HepG2 (cell line): ENCODE measurements around the gene MPP3. TPM values are rescaled to one million over a fixed set of nuclear protein-coding genes. Genes with fewer than 3 reads are reported as not detected.

Source experiments
- ARHGAP35 ChIP-seq: sonication (generic); formaldehyde crosslinking; IDR thresholded peaks from 2 replicates; pipeline ENCODE4 v1.9.0; 2022; ENCODE audit warnings: mild to moderate bottlenecking, inconsistent platforms, moderate library complexity, missing genetic modification reagents, borderline replicate concordance
- IRX3 ChIP-seq: sonication (generic); formaldehyde crosslinking; IDR thresholded peaks from 2 replicates; pipeline ENCODE4 v1.8.1; 2023; ENCODE audit warnings: mild to moderate bottlenecking, low read depth, missing genetic modification reagents, borderline replicate concordance
- KDM4B ChIP-seq: sonication (generic); formaldehyde crosslinking; IDR thresholded peaks from 2 replicates; pipeline ENCODE4 v1.4.0; 2020; ENCODE audit warnings: missing genetic modification reagents
- KLF12 ChIP-seq: sonication (generic); formaldehyde crosslinking; IDR thresholded peaks from 2 replicates; pipeline ENCODE4 v1.4.0; 2020; ENCODE audit warnings: missing genetic modification reagents, borderline replicate concordance
- MYNN ChIP-seq: sonication (generic); formaldehyde crosslinking; IDR thresholded peaks from 2 replicates; pipeline ENCODE4 v1.4.0; 2020; ENCODE audit warnings: mild to moderate bottlenecking, low read depth, missing genetic modification reagents
- PATZ1 ChIP-seq: sonication (generic); formaldehyde crosslinking; IDR thresholded peaks from 2 replicates; pipeline ENCODE4 v1.4.0; 2020; ENCODE audit warnings: missing genetic modification reagents
- PAXIP1 ChIP-seq: sonication (generic); formaldehyde crosslinking; conservative IDR thresholded peaks from 2 replicates; pipeline ENCODE4 v1.4.0; 2020; ENCODE audit warnings: mild to moderate bottlenecking, missing genetic modification reagents, moderate library complexity
- RBM22 ChIP-seq: fragments of 200-400 bp; formaldehyde crosslinking; optimal IDR thresholded peaks from 2 replicates; pipeline ENCODE3; 2017; ENCODE audit warnings: mild to moderate bottlenecking, low read length, moderate library complexity
- SIX1 ChIP-seq: sonication (generic); formaldehyde crosslinking; IDR thresholded peaks from 2 replicates; pipeline ENCODE4 v1.4.0; 2020; ENCODE audit warnings: missing genetic modification reagents, borderline replicate concordance
- UBTF ChIP-seq: sonication (generic); formaldehyde crosslinking; IDR thresholded peaks from 2 replicates; pipeline ENCODE4 v1.4.0; 2020; ENCODE audit warnings: mild to moderate bottlenecking, missing genetic modification reagents
- YY1 ChIP-seq: IDR thresholded peaks from 2 replicates; pipeline ENCODE4 v1.6.1; 2011; ENCODE audit warnings: low read length, low read depth, moderate library complexity, mild to moderate bottlenecking; ENCODE audit not compliant: insufficient read depth, insufficient replicate concordance
- ZFP41 ChIP-seq: sonication (generic); formaldehyde crosslinking; IDR thresholded peaks from 2 replicates; pipeline ENCODE4 v1.4.0; 2020; ENCODE audit warnings: mild to moderate bottlenecking, missing genetic modification reagents, borderline replicate concordance
- ZGPAT ChIP-seq: IDR thresholded peaks from 2 replicates; pipeline ENCODE4 v1.6.1; 2016; ENCODE audit warnings: mild to moderate bottlenecking
- ZKSCAN8 ChIP-seq: IDR thresholded peaks from 2 replicates; pipeline ENCODE4 v1.6.1; 2016; ENCODE audit warnings: borderline replicate concordance, missing genetic modification reagents, missing compliant biosample characterization
- ZNF124 ChIP-seq: sonication (generic); formaldehyde crosslinking; IDR thresholded peaks from 2 replicates; pipeline ENCODE4 v1.4.0; 2020; ENCODE audit warnings: missing genetic modification reagents
- ZNF136 ChIP-seq: sonication (generic); formaldehyde crosslinking; IDR thresholded peaks from 2 replicates; pipeline ENCODE4 v1.8.1; 2022; ENCODE audit warnings: low read depth, mild to moderate bottlenecking, moderate library complexity, missing genetic modification reagents
- ZNF446 ChIP-seq: sonication (generic); formaldehyde crosslinking; IDR thresholded peaks from 2 replicates; pipeline ENCODE4 v1.5.0; 2020; ENCODE audit warnings: mild to moderate bottlenecking, missing genetic modification reagents
- ZNF678 ChIP-seq: sonication (generic); formaldehyde crosslinking; IDR thresholded peaks from 2 replicates; pipeline ENCODE4 v1.4.0; 2020; ENCODE audit warnings: mild to moderate bottlenecking, missing genetic modification reagents
- ZNF879 ChIP-seq: sonication (generic); formaldehyde crosslinking; IDR thresholded peaks from 2 replicates; pipeline ENCODE4 v1.8.1; 2023; ENCODE audit warnings: missing genetic modification reagents
- polyA plus RNA-seq, 8 experiments: library from polyadenylated mRNA; depleted of rRNA in 3 of 8; stranded (reverse) in 7 of 8; unstranded in 1 of 8; fragments of >200 nt; fragmentation: Illumina TruSeq in 4 of 8; extraction: Trizol in 4 of 8; gene quantifications; 2 replicates each; pipeline versions ENCODE4 v1.2.1 to v1.2.3, GENCODE V29; 2011 to 2016; ENCODE audit warnings: low read depth in 4 of 8, missing spikeins in 1 of 8, mixed read lengths in 1 of 8; ENCODE audit not compliant: insufficient read depth in 1 of 8
- total RNA-seq, 5 experiments: library from RNA; depleted of rRNA; stranded (reverse); fragments of >200 nt; fragmentation: Illumina TruSeq; extraction: Trizol; gene quantifications; 2 replicates each; pipeline ENCODE4 v1.2.3, GENCODE V29; 2016; ENCODE audit warnings: low read depth in 1 of 5

Gene MPP3
- total and polyA plus RNA-seq, 2 of the 13 experiments (the other 11 are each of a cell fraction or from before 2014, with no cell fraction given), result 0.91 to 1.8 TPM

- TF ChIP-seq UBTF (CRISPR knock-in tag) (peak; percentile 89), ZNF879 (CRISPR knock-in tag) (no peak), ZNF136 (CRISPR knock-in tag) (no peak), KLF12 (CRISPR knock-in tag) (peak; percentile 91), ZGPAT (CRISPR knock-in tag) (peak; percentile 79; the same call in 1 of the 2 replicates), ZNF446 (CRISPR knock-in tag) (peak; percentile 94), PATZ1 (CRISPR knock-in tag) (peak; percentile 63), ZNF678 (CRISPR knock-in tag) (peak; percentile 74; the same call in 1 of the 2 replicates), PAXIP1 (peak; percentile 75), IRX3 (CRISPR knock-in tag) (0 out of 2 replicates have a peak, but pooled peaks have one; percentile 21), YY1 (peak; percentile 90), KDM4B (CRISPR knock-in tag) (peak; percentile 44; the same call in 1 of the 2 replicates), ZKSCAN8 (no peak), ARHGAP35 (CRISPR knock-in tag) (peak; percentile 36; the same call in 1 of the 2 replicates), ZFP41 (CRISPR knock-in tag) (0 out of 2 replicates have a peak, but pooled peaks have one; percentile 49), SIX1 (CRISPR knock-in tag) (no peak), RBM22 (peak; percentile 91), MYNN (CRISPR knock-in tag) (no peak), ZNF124 (peak; percentile 9; the same call in 1 of the 2 replicates)
Measured at GRCh38 chr17:43778337-43779144, 54.4 kb downstream of the MPP3 start, which contains the start of gene DUSP3 (continued).
